Panc1 (cell line): ENCODE data around the gene LCN1. TPM values are rescaled to one million over a fixed set of nuclear protein-coding genes. Genes with fewer than 3 reads are reported as not detected.
A peak's percentile ranks its signal among the peaks of the same experiment; 100 is the strongest.

ENCODE experiments used
- ATAC-seq: fragments of 200-7000 bp; cut with Tn5 transposase; 2 replicates; pipeline ENCODE4 v1.9.1; 2020; ENCODE audit warnings: mild to moderate bottlenecking, moderate library complexity
- BruUV-seq: library from RNA; stranded (reverse); fragments of 400-500 nt; replicated peaks from 2 replicates; lab custom pipeline; 2021; lab: Mats Ljungman, UMichigan
- CTCF ChIA-PET: fragments of 300-600 bp; sonication (Branson Sonifier 250); formaldehyde crosslinking; loops from one replicate; lab custom pipeline; 2022; ENCODE audit warnings: antibody characterized with exemption; lab: Charles Lee
- POLR2A ChIA-PET: fragments of 300-600 bp; sonication (Branson Sonifier 250); formaldehyde crosslinking; loops from one replicate; lab custom pipeline; 2022; ENCODE audit warnings: antibody characterized with exemption; lab: Charles Lee
- DNase-seq: peaks from one replicate; pipeline ENCODE4 v3.0.0-alpha.2; 2010; ENCODE audit warnings: low read depth, low spot score
- H3K27ac ChIP-seq: 2 replicates; pipeline ENCODE4 v1.5.1; 2011; ENCODE audit warnings: mild to moderate bottlenecking, low read length, inconsistent platforms
- H3K27me3 ChIP-seq: fragments of 200-500 bp; sonication (Bioruptor generic); 2 replicates; pipeline ENCODE4 v1.6.0; 2014; ENCODE audit warnings: low read length, inconsistent platforms; ENCODE audit not compliant: control insufficient read depth, insufficient read depth
- H3K36me3 ChIP-seq: fragments of 200-500 bp; sonication (Bioruptor generic); 2 replicates; pipeline ENCODE4 v1.5.1; 2014; ENCODE audit warnings: inconsistent platforms, mild to moderate bottlenecking, low read length, moderate library complexity; ENCODE audit not compliant: control insufficient read depth, insufficient read depth
- H3K4me1 ChIP-seq: 2 replicates; pipeline ENCODE4 v1.5.1; 2011; ENCODE audit warnings: inconsistent platforms, mild to moderate bottlenecking, low read length, moderate library complexity; ENCODE audit not compliant: control insufficient read depth, insufficient read depth
- H3K4me3 ChIP-seq, 2 experiments: 2 replicates each; pipeline ENCODE4 v1.5.1; 2011 to 2012; ENCODE audit warnings: low read depth in 2 of 2, low read length in 2 of 2, mild to moderate bottlenecking in 2 of 2, inconsistent platforms in 1 of 2, moderate library complexity in 1 of 2
- H3K9me3 ChIP-seq: fragments of 200-500 bp; sonication (Bioruptor generic); 2 replicates; pipeline ENCODE4 v1.5.1; 2014; ENCODE audit warnings: low read depth, mild to moderate bottlenecking, inconsistent platforms, low read length, moderate library complexity; ENCODE audit not compliant: control insufficient read depth, insufficient read depth
- POLR2AphosphoS5 ChIP-seq: IDR thresholded peaks from 2 replicates; pipeline ENCODE4 v1.6.1; 2012; ENCODE audit warnings: mild to moderate bottlenecking, low read depth, low read length, moderate library complexity
- SIN3A ChIP-seq: IDR thresholded peaks from 2 replicates; pipeline ENCODE4 v1.6.1; 2012; ENCODE audit warnings: low read depth, mild to moderate bottlenecking, low read length, moderate library complexity, borderline replicate concordance; ENCODE audit not compliant: insufficient read depth
- TCF7L2 ChIP-seq: IDR thresholded peaks from 2 replicates; pipeline ENCODE4 v1.6.1; 2011; ENCODE audit warnings: mild to moderate bottlenecking, low read depth, low read length, inconsistent platforms
- in situ Hi-C: cut with HindIII; loops from 2 replicates; pipeline ENCODE4 v1.10.0; 2016; ENCODE audit warnings: low sequenced_read_pairs, low pct_unique_long_range_greater_than_20kb
- intact Hi-C: fragments of 100-400 bp; cut with micrococcal nuclease; formaldehyde crosslinking; loops from one replicate; pipeline ENCODE4 v1.10.0; 2022; ENCODE audit not compliant: unreplicated experiment
- total RNA-seq: library from RNA; stranded (reverse); gene quantifications from one replicate; pipeline ENCODE4 v1.2.1, GENCODE V29; 2021; ENCODE audit not compliant: unreplicated experiment
- TF ChIP-seq, protein P1 (sequence below): fragments of 450-650 bp; IDR thresholded peaks from 2 replicates; pipeline ENCODE4 v1.5.1; 2017; ENCODE audit warnings: mild to moderate bottlenecking
- TF ChIP-seq, protein P2 (sequence below), 2 experiments: IDR thresholded peaks; 2 replicates each; pipeline ENCODE4 v1.6.1; 2011 to 2012; ENCODE audit warnings: low read depth in 2 of 2, control low read depth in 1 of 2, low read length in 1 of 2, mild to moderate bottlenecking in 1 of 2, moderate library complexity in 1 of 2; ENCODE audit not compliant: insufficient read depth in 1 of 2

Gene LCN1
- total RNA-seq, 1 experiment from 2014 or later: not detected

DNA sequence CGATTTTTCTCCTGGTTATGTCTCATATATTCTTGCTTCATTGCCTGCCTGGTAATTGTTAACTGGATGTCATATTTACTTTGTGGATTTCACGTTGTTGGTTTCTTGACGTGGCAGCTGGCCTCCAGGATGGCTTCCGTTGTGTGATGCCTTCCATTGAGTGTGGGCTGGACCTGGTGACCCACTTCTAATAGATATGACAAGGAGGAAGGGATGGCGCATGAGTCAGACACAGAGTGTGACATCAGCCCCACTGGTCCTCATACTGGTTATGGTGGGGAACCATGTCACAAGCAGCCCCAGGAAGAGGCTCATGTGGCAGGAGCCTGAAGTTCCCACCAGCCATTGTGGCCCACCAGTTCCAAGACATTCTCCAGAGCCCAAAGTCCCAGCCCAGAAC is 34.0 kb downstream of the LCN1 start:
- no peak for ATAC-seq
- intact Hi-C loops (no loop called here), in situ Hi-C loops (no loop called here)
- no TSS peak for BruUV-seq
- no peak overlapping the region for H3K27ac ChIP-seq
- H3K27me3 ChIP-seq: no peaks in the 10 kb centered on the region
- no peaks in the 10 kb centered on the region for H3K4me1 ChIP-seq
- CTCF ChIA-PET: no interaction called here
- peak; percentile 2 for DNase-seq
- H3K4me3 ChIP-seq: no peak overlapping the region
- H3K9me3 ChIP-seq: no peaks in the 10 kb centered on the region
- no peak for TF ChIP-seq TCF7L2
- TF ChIP-seq SIN3A: no peak
- TF ChIP-seq POLR2AphosphoS5: no peak
- TF ChIP-seq, protein P1, sequence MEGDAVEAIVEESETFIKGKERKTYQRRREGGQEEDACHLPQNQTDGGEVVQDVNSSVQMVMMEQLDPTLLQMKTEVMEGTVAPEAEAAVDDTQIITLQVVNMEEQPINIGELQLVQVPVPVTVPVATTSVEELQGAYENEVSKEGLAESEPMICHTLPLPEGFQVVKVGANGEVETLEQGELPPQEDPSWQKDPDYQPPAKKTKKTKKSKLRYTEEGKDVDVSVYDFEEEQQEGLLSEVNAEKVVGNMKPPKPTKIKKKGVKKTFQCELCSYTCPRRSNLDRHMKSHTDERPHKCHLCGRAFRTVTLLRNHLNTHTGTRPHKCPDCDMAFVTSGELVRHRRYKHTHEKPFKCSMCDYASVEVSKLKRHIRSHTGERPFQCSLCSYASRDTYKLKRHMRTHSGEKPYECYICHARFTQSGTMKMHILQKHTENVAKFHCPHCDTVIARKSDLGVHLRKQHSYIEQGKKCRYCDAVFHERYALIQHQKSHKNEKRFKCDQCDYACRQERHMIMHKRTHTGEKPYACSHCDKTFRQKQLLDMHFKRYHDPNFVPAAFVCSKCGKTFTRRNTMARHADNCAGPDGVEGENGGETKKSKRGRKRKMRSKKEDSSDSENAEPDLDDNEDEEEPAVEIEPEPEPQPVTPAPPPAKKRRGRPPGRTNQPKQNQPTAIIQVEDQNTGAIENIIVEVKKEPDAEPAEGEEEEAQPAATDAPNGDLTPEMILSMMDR: no peak
- TF ChIP-seq, protein P2, sequence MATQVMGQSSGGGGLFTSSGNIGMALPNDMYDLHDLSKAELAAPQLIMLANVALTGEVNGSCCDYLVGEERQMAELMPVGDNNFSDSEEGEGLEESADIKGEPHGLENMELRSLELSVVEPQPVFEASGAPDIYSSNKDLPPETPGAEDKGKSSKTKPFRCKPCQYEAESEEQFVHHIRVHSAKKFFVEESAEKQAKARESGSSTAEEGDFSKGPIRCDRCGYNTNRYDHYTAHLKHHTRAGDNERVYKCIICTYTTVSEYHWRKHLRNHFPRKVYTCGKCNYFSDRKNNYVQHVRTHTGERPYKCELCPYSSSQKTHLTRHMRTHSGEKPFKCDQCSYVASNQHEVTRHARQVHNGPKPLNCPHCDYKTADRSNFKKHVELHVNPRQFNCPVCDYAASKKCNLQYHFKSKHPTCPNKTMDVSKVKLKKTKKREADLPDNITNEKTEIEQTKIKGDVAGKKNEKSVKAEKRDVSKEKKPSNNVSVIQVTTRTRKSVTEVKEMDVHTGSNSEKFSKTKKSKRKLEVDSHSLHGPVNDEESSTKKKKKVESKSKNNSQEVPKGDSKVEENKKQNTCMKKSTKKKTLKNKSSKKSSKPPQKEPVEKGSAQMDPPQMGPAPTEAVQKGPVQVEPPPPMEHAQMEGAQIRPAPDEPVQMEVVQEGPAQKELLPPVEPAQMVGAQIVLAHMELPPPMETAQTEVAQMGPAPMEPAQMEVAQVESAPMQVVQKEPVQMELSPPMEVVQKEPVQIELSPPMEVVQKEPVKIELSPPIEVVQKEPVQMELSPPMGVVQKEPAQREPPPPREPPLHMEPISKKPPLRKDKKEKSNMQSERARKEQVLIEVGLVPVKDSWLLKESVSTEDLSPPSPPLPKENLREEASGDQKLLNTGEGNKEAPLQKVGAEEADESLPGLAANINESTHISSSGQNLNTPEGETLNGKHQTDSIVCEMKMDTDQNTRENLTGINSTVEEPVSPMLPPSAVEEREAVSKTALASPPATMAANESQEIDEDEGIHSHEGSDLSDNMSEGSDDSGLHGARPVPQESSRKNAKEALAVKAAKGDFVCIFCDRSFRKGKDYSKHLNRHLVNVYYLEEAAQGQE (IDR thresholded peaks at IDR 0.05; ENCODE audit: insufficient read depth in 1 of 2, low read depth in 2 of 2, low read length in 1 of 2): no peak
- POLR2A ChIA-PET: no interaction called here
- H3K36me3 ChIP-seq: no peaks in the 10 kb centered on the region

DNA sequence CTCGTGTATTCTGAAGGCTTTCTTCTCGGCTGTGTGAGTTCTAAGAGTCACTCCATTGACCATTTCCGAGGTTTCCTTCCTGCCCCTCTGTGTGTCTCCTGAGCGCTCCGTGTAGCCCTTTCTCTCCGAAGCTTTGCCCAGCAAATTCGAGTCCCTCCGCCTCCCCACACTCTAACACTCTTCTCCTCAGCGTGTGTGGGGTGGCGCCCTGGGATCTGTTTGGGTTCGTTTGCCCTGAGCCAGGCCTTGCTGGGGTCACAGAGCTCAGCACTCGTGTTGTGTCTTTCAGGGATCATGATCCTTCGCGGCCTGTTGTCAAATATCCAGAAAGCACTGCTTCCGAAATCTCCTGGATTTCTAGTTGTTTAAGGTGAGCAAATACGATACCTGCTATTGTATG is 34.7 kb downstream of the LCN1 start:
- TF ChIP-seq SIN3A: no peak
- BruUV-seq: no TSS peak
- CTCF ChIA-PET: no interaction called here
- ATAC-seq (no peak), DNase-seq (no peak)
- POLR2A ChIA-PET: no interaction called here
- no peak overlapping the region for H3K27ac ChIP-seq
- no peaks in the 10 kb centered on the region for H3K4me1 ChIP-seq
- in situ Hi-C loops: no loop called here
- intact Hi-C loops: no loop called here
- no peaks in the 10 kb centered on the region for H3K9me3 ChIP-seq
- no peaks in the 10 kb centered on the region for H3K27me3 ChIP-seq
- no peaks in the 10 kb centered on the region for H3K36me3 ChIP-seq
- H3K4me3 ChIP-seq: no peak overlapping the region

DNA sequence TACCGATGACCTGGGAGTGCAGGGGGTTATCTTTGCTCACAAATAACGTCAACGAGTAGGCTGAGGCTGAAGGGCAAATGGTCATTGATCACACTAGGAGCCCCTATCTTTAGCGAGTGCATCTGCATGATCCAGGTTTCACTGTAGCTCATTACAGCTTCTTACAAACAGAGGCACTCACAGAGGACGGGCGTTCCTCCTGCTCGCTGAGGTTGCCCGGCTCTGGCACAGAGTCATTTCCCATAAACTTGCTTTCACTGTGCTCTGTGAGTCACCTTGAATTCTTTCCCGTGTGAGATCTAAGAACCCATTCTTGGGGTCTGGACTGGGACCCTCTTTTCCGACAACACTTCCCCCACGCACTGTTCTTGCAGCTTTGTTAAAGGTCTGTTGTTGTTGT is 38.4 kb downstream of the LCN1 start:
- Histone ChIP-seq H3K27ac (no peak overlapping the region), H3K9me3 (no peaks in the 10 kb centered on the region), H3K4me3 (no peak overlapping the region), H3K4me1 (no peaks in the 10 kb centered on the region), H3K36me3 (no peaks in the 10 kb centered on the region), H3K27me3 (no peaks in the 10 kb centered on the region)
- CTCF ChIA-PET: no interaction called here
- DNase-seq: no peak
- intact Hi-C loops: no loop called here
- in situ Hi-C loops: no loop called here
- POLR2A ChIA-PET: interaction anchor here (0.6 kb wide), 1 partner anchor 44 kb away, joined by 4 read pairs; no protein-coding TSS in a partner anchor
- TF ChIP-seq, protein P1: no peak
- TF ChIP-seq POLR2AphosphoS5: no peak
- TF ChIP-seq SIN3A: no peak
- TF ChIP-seq TCF7L2: no peak
- TF ChIP-seq, protein P2 (IDR thresholded peaks at IDR 0.05; ENCODE audit: insufficient read depth in 1 of 2, low read depth in 2 of 2, low read length in 1 of 2): no peak
- ATAC-seq: no peak
- BruUV-seq: no TSS peak
